GM12864 (cell line): ENCODE results near the gene LRRC37A.
"Not testable (repeated sequence)": the region's sequence is repeated elsewhere in the genome, so short reads cannot be mapped to it uniquely, and the experiment has no call there.

Experiments used
- DNase-seq: peaks from one replicate; pipeline ENCODE4 v3.0.0-alpha.2; 2011; ENCODE audit warnings: low read depth
- H3K4me3 ChIP-seq: 2 replicates; pipeline ENCODE4 v1.5.1; 2011; ENCODE audit warnings: mild to moderate bottlenecking, low read depth, low read length, control low read depth
- CTCF ChIP-seq: IDR thresholded peaks from 2 replicates; pipeline ENCODE4 v1.5.1; 2011; ENCODE audit warnings: low read depth, mild to moderate bottlenecking, moderate library complexity, low read length, control low read depth, inconsistent platforms; ENCODE audit errors: missing control alignments

The LRRC37A gene

DNA sequence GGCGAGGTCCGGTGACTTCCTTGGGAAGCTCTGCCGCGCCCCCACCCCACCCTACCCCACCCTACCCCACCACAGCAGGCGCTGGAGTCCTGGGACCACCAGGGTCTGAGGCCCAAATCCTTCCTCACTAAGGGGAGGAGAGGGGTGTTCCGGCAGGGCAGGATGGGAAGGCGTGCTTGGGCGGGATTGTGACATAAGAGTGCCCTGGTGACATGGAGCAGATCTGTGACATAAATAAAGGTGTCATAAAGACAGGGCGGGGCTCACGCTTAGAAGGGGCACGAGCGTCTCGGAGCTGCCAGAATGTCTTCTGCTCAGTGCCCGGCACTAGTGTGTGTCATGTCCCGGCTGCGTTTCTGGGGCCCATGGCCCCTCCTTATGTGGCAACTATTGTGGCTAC lies at the start of gene LRRC37A:
TSS of gene LRRC37A (plus strand) at position 301 of the 400 bp plus-strand sequence. CDS start at position 304, 3 bp downstream.
- DNase-seq, H3K4me3 ChIP-seq: not testable (repeated sequence)

GRCh38 chr17:46249153-46249552 lies 45.8 kb upstream of the LRRC37A start:
- DNase-seq, H3K4me3 ChIP-seq: not testable (repeated sequence)

GRCh38 chr17:46252804-46253203 lies 42.1 kb upstream of the LRRC37A start:
- not testable (repeated sequence) for DNase-seq, H3K4me3 ChIP-seq

- TF ChIP-seq CTCF: peak; percentile 80
- H3K4me3 ChIP-seq: not testable (repeated sequence)
- DNase-seq: peak; percentile 51
Observed at GRCh38 chr17:46253722-46254121, 41.2 kb upstream of the LRRC37A start.

GRCh38 chr17:46254215-46254614 lies 40.7 kb upstream of the LRRC37A start:
- H3K4me3 ChIP-seq, DNase-seq: not testable (repeated sequence)

- DNase-seq, H3K4me3 ChIP-seq: not testable (repeated sequence)
Observed at GRCh38 chr17:46256369-46256768, 38.6 kb upstream of the LRRC37A start.

DNA sequence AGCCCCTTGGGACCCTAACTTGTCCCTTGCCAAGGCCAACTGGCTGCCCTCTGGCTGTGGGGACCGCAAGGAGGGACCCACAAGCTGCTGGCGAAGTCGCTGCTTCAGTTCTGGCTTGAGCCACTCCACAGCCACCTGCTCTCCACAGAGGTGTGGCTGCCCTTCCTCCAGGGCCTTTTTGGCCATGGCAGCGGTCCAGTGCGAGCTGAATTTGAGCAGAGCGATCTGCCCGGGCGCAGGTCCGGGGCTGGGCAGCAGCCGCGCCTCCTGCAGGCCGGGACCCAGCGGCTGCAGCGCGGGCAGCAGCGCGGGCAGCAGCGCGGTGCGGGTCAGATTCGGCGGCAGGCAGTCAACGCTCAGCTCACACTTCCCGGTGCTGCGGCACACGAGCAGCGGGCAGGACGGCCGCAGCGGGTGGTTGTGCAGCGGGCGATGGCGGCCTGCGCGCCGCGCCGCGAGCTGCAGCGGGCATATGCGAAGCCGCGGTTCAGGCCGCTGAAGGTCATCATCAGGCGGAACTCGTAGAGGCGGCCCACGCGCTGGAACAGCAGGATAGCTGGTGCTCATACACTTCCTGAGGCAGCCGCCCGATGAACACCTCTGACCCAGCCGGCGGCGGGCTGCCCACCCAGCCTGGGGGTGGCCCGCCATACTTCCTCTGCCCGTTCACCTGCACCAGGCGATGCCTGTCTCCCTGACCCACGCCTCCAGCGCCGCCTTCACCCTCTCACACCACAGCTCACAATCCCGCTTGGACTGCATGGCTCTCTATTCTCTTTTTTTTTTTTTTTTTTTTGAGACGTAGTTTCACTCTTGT lies 34.9 kb upstream of the LRRC37A start:
- H3K4me3 ChIP-seq: peak overlapping the region; percentile 41
- DNase-seq: not testable (repeated sequence)

- DNase-seq: no peak
- TF ChIP-seq CTCF: no peak
- H3K4me3 ChIP-seq: no peak overlapping the region
Observed at GRCh38 chr17:46262271-46262670, 32.7 kb upstream of the LRRC37A start.

- DNase-seq: no peak
- TF ChIP-seq CTCF: no peak
- no peak overlapping the region for H3K4me3 ChIP-seq
Observed at GRCh38 chr17:46264456-46265198, 30.3 kb upstream of the LRRC37A start.

DNA sequence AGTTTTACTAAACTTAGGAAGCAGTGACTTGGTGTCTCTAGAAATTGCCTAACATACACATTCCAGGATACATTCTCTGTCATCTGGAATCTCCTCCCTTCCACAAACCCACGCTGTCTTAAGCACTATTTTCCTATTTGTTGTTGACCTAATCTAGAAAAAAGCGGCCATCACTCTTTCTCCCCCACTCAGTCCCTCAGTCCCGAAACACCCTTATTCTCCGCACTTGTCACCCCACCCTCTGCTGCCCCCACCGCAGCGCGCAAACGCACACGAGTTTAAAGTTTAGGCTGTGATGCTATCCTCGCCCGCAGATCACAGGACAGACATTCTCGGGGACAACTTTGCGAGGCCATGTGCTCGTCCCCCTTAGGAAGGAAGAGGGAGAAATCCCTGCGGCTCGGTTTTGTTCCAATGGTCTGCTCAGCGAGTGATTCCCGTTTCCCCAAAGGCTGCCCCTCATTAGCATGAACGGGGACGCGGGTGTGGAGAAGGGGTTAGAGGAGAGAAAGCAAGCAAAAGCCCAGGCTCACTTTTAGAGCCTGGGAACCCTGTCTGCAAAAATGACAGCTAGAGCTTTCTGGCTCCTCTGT lies 28.8 kb upstream of the LRRC37A start:
- H3K4me3 ChIP-seq: peak overlapping the region; percentile 60
- not testable (repeated sequence) for DNase-seq
